SK-N-SH (cell line): Measurements from ENCODE around the gene INSYN2A. TPM values are rescaled to one million over a fixed set of nuclear protein-coding genes. Genes with fewer than 3 reads are reported as not detected.

Experiments
- CTCF ChIA-PET: fragments of 300-600, 350-600 bp; formaldehyde crosslinking; extraction: SDS; loops from one replicate; lab custom pipeline; 2021; lab: Yijun Ruan, JAX
- POLR2A ChIA-PET: fragments of 350-600 bp; sonication (Branson Sonifier 250); formaldehyde crosslinking; extraction: SDS; loops from one replicate; lab custom pipeline; 2020; ENCODE audit warnings: antibody characterized with exemption, inconsistent platforms; lab: Yijun Ruan, JAX
- DNase-seq: peaks from one replicate; pipeline ENCODE4 v3.0.0; 2012
- H2AFZ ChIP-seq: fragments of 200-600 bp; sonication (generic); 2 replicates; pipeline ENCODE4 v1.8.1; 2016; ENCODE audit warnings: antibody characterized with exemption, mild to moderate bottlenecking, low read depth
- H3F3A ChIP-seq: fragments of 200-600 bp; sonication (generic); replicated peaks from 2 replicates; pipeline ENCODE3; 2016; ENCODE audit warnings: antibody characterized with exemption, mild to moderate bottlenecking; ENCODE audit not compliant: insufficient read depth
- H3K27ac ChIP-seq, 2 experiments: fragments of 200-500 bp in 1 of 2; fragments of 200-600 bp in 1 of 2; sonication (Bioruptor generic) in 1 of 2; sonication (generic), shearing (Covaris generic) in 1 of 2; 2 replicates each; pipeline versions ENCODE4 v1.5.1 to v1.6.1; 2014 to 2016; ENCODE audit warnings: low read depth in 2 of 2, inconsistent platforms in 1 of 2, low read length in 1 of 2, mild to moderate bottlenecking in 1 of 2, mixed read lengths in 1 of 2
- H3K27me3 ChIP-seq: fragments of 200-600 bp; sonication (generic), shearing (Covaris generic); 2 replicates; pipeline ENCODE4 v1.6.1; 2016; ENCODE audit warnings: mixed run types; ENCODE audit not compliant: insufficient read depth
- H3K36me3 ChIP-seq, 2 experiments: fragments of 200-500 bp in 1 of 2; fragments of 200-600 bp in 1 of 2; sonication (Bioruptor generic) in 1 of 2; sonication (generic) in 1 of 2; replicated peaks in 1 of 2; 2 replicates each; pipeline versions ENCODE3 to v1.5.1; 2014 to 2016; ENCODE audit warnings: low read length in 1 of 2, mild to moderate bottlenecking in 1 of 2; ENCODE audit not compliant: insufficient read depth in 2 of 2, control insufficient read depth in 1 of 2
- H3K4me1 ChIP-seq, 2 experiments: fragments of 200-500 bp in 1 of 2; fragments of 200-600 bp in 1 of 2; sonication (Bioruptor generic) in 1 of 2; sonication (generic), shearing (Covaris generic) in 1 of 2; 2 replicates each; pipeline versions ENCODE4 v1.5.1 to v1.6.1; 2014 to 2016; ENCODE audit warnings: low read depth in 1 of 2, low read length in 1 of 2, mixed run types in 1 of 2; ENCODE audit not compliant: insufficient read depth in 2 of 2, control insufficient read depth in 1 of 2
- H3K4me2 ChIP-seq: fragments of 200-600 bp; sonication (generic), shearing (Covaris generic); 2 replicates; pipeline ENCODE4 v1.6.1; 2017; ENCODE audit warnings: mixed run types
- H3K4me3 ChIP-seq, 2 experiments: fragments of 200-500 bp in 1 of 2; fragments of 200-600 bp in 1 of 2; sonication (Bioruptor generic) in 1 of 2; sonication (generic), shearing (Covaris generic) in 1 of 2; 2 replicates each; pipeline versions ENCODE4 v1.5.1 to v1.8.1; 2014 to 2016; ENCODE audit warnings: low read depth in 2 of 2, inconsistent platforms in 1 of 2, low read length in 1 of 2, mild to moderate bottlenecking in 1 of 2, mixed read lengths in 1 of 2, moderate library complexity in 1 of 2
- H3K79me2 ChIP-seq: fragments of 200-600 bp; sonication (generic); 2 replicates; pipeline ENCODE4 v1.8.1; 2017; ENCODE audit warnings: mild to moderate bottlenecking; ENCODE audit not compliant: insufficient read depth
- H3K9ac ChIP-seq: fragments of 200-600 bp; sonication (generic); 2 replicates; pipeline ENCODE4 v1.6.1; 2017; ENCODE audit warnings: mixed run types
- H3K9me2 ChIP-seq: fragments of 200-600 bp; sonication (generic); 2 replicates; pipeline ENCODE4 v1.6.1; 2017; ENCODE audit warnings: mixed run types
- H3K9me3 ChIP-seq: fragments of 200-600 bp; sonication (generic); 2 replicates; pipeline ENCODE4 v1.6.1; 2017; ENCODE audit warnings: mixed run types, mild to moderate bottlenecking, moderate library complexity
- H4K20me1 ChIP-seq: fragments of 200-600 bp; sonication (generic); 2 replicates; pipeline ENCODE4 v1.6.1; 2017; ENCODE audit warnings: mild to moderate bottlenecking, mixed run types; ENCODE audit not compliant: insufficient read depth
- CHD2 ChIP-seq: fragments of 150-350 bp; IDR thresholded peaks from 2 replicates; pipeline ENCODE4 v1.6.1; 2018; ENCODE audit warnings: low read length; ENCODE audit not compliant: partially characterized antibody
- CTCF ChIP-seq: fragments of 200-600 bp; sonication (generic); IDR thresholded peaks from 2 replicates; pipeline ENCODE4 v1.6.1; 2017; ENCODE audit warnings: antibody characterized with exemption, mild to moderate bottlenecking, moderate library complexity
- ELF1 ChIP-seq: IDR thresholded peaks from 2 replicates; pipeline ENCODE4 v1.4.0; 2012
- FOXJ3 ChIP-seq: sonication (generic); formaldehyde crosslinking; IDR thresholded peaks from 2 replicates; pipeline ENCODE4 v1.5.1; 2020; ENCODE audit warnings: mild to moderate bottlenecking, missing genetic modification reagents
- FOXM1 ChIP-seq: IDR thresholded peaks from 2 replicates; pipeline ENCODE4 v1.4.0; 2012; ENCODE audit warnings: low read depth, mild to moderate bottlenecking
- GABPA ChIP-seq: IDR thresholded peaks from 2 replicates; pipeline ENCODE4 v1.4.0; 2012; ENCODE audit warnings: low read depth, mild to moderate bottlenecking
- GATA2 ChIP-seq: sonication (generic); formaldehyde crosslinking; IDR thresholded peaks from 2 replicates; pipeline ENCODE4 v1.5.0; 2020; ENCODE audit warnings: mild to moderate bottlenecking, missing genetic modification reagents
- JUND ChIP-seq: IDR thresholded peaks from 2 replicates; pipeline ENCODE4 v1.4.0; 2012
- MXI1 ChIP-seq: IDR thresholded peaks from 2 replicates; pipeline ENCODE4 v1.6.1; 2012; ENCODE audit warnings: mild to moderate bottlenecking, low read depth, low read length, improper control_type of control experiment
- NFIC ChIP-seq: IDR thresholded peaks from 2 replicates; pipeline ENCODE4 v1.4.0; 2012; ENCODE audit warnings: borderline replicate concordance
- NRF1 ChIP-seq: IDR thresholded peaks from 2 replicates; pipeline ENCODE4 v1.6.1; 2012; ENCODE audit warnings: low read depth, mild to moderate bottlenecking, low read length
- PBX3 ChIP-seq: IDR thresholded peaks from 2 replicates; pipeline ENCODE4; 2012
- POLR2AphosphoS5 ChIP-seq: IDR thresholded peaks from 2 replicates; pipeline ENCODE4 v1.6.1; 2012; ENCODE audit warnings: low read depth, low read length
- RAD21 ChIP-seq: IDR thresholded peaks from 2 replicates; pipeline ENCODE4 v1.6.1; 2012; ENCODE audit warnings: mild to moderate bottlenecking, low read length
- RCOR1 ChIP-seq: fragments of 150-350 bp; IDR thresholded peaks from 2 replicates; pipeline ENCODE4 v1.6.1; 2017; ENCODE audit warnings: antibody characterized with exemption, low read length
- RFX5 ChIP-seq: IDR thresholded peaks from 2 replicates; pipeline ENCODE4 v1.6.1; 2012; ENCODE audit warnings: mild to moderate bottlenecking, improper control_type of control experiment, low read length
- RXRA ChIP-seq: IDR thresholded peaks from 2 replicates; pipeline ENCODE4 v1.4.0; 2012; ENCODE audit warnings: low read depth, mild to moderate bottlenecking, borderline replicate concordance
- SMC3 ChIP-seq: IDR thresholded peaks from 2 replicates; pipeline ENCODE4 v1.6.1; 2012; ENCODE audit warnings: low read depth, low read length, improper control_type of control experiment
- TAF1 ChIP-seq: IDR thresholded peaks from 2 replicates; pipeline ENCODE4 v1.6.1; 2012; ENCODE audit warnings: low read depth, mild to moderate bottlenecking, low read length, moderate library complexity, borderline replicate concordance
- TEAD4 ChIP-seq: IDR thresholded peaks from 2 replicates; pipeline ENCODE4 v1.4.0; 2012; ENCODE audit warnings: mild to moderate bottlenecking, borderline replicate concordance; ENCODE audit not compliant: insufficient read depth
- YY1 ChIP-seq: IDR thresholded peaks from 2 replicates; pipeline ENCODE4 v1.4.0; 2012; ENCODE audit warnings: low read depth, mild to moderate bottlenecking
- WGBS: methylation state at CpG from one replicate; pipeline ENCODE4 v1.1.6; 2017; ENCODE audit warnings: low lambda C conversion rate; 5-methylcytosine and 5-hydroxymethylcytosine counted together
- polyA plus RNA-seq, 3 experiments: library from polyadenylated mRNA; depleted of rRNA; stranded (reverse); fragments of >200 nt; gene quantifications; 2 replicates each; pipeline ENCODE4 v1.2.3, GENCODE V29; 2012
- TF ChIP-seq, protein P1 (sequence below): IDR thresholded peaks from 2 replicates; pipeline ENCODE4 v1.4.0; 2012; ENCODE audit warnings: low read depth, borderline replicate concordance
- TF ChIP-seq, protein P2 (sequence below): IDR thresholded peaks from 2 replicates; pipeline ENCODE4 v1.6.1; 2012; ENCODE audit warnings: mild to moderate bottlenecking, low read depth, low read length, moderate library complexity
- TF ChIP-seq, protein P3 (sequence below): fragments of 150-350 bp; IDR thresholded peaks from 2 replicates; pipeline ENCODE4 v1.6.1; 2016; ENCODE audit warnings: mild to moderate bottlenecking, low read depth, low read length
- TF ChIP-seq, protein P4 (sequence below): fragments of 150-350 bp; IDR thresholded peaks from 2 replicates; pipeline ENCODE4 v1.6.1; 2017; ENCODE audit warnings: antibody characterized with exemption, low read length, low read depth, borderline replicate concordance

Gene INSYN2A
- polyA plus RNA-seq, 1 of the 3 experiments (the other 2 are of a cell fraction), result 0.28 TPM

- Histone ChIP-seq H3K4me1 (no peaks in the 10 kb centered on the region), H3K9ac (no peak overlapping the region), H3K36me3 (peaks cover 5 to 6% of the 10 kb centered on the region in 2 experiments), H3K27ac (no peak overlapping the region), H3K4me2 (no peak overlapping the region), H3K4me3 (no peak overlapping the region; a peak in 1 of 4 replicates), H3K27me3 (no peaks in the 10 kb centered on the region), H3K9me3 (no peaks in the 10 kb centered on the region), H3K9me2 (no peaks in the 10 kb centered on the region), H3K79me2 (no peaks in the 10 kb centered on the region), H2AFZ (no peak overlapping the region), H4K20me1 (no peaks in the 10 kb centered on the region), H3F3A (peaks cover 9% of the 10 kb centered on the region)
- DNase-seq, result peak; percentile 43
- WGBS, result 60% methylated on average over 4 of the region's 4 CpGs
- TF ChIP-seq CTCF (peak; percentile 63), SMC3 (peak; percentile 27; the same call in 1 of the 2 replicates), GABPA (no peak), TAF1 (no peak), TEAD4 (no peak), FOXJ3 (CRISPR knock-in tag) (no peak), NRF1 (no peak), ELF1 (no peak), POLR2AphosphoS5 (no peak), FOXM1 (no peak), GATA2 (CRISPR knock-in tag) (no peak), CHD2 (no peak), JUND (no peak), RXRA (no peak), PBX3 (no peak), YY1 (no peak), RFX5 (no peak), RCOR1 (no peak), RAD21 (peak; percentile 57), NFIC (no peak), MXI1 (no peak)
- TF ChIP-seq, protein P1, sequence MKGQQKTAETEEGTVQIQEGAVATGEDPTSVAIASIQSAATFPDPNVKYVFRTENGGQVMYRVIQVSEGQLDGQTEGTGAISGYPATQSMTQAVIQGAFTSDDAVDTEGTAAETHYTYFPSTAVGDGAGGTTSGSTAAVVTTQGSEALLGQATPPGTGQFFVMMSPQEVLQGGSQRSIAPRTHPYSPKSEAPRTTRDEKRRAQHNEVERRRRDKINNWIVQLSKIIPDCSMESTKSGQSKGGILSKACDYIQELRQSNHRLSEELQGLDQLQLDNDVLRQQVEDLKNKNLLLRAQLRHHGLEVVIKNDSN, result no peak
- TF ChIP-seq, protein P2, sequence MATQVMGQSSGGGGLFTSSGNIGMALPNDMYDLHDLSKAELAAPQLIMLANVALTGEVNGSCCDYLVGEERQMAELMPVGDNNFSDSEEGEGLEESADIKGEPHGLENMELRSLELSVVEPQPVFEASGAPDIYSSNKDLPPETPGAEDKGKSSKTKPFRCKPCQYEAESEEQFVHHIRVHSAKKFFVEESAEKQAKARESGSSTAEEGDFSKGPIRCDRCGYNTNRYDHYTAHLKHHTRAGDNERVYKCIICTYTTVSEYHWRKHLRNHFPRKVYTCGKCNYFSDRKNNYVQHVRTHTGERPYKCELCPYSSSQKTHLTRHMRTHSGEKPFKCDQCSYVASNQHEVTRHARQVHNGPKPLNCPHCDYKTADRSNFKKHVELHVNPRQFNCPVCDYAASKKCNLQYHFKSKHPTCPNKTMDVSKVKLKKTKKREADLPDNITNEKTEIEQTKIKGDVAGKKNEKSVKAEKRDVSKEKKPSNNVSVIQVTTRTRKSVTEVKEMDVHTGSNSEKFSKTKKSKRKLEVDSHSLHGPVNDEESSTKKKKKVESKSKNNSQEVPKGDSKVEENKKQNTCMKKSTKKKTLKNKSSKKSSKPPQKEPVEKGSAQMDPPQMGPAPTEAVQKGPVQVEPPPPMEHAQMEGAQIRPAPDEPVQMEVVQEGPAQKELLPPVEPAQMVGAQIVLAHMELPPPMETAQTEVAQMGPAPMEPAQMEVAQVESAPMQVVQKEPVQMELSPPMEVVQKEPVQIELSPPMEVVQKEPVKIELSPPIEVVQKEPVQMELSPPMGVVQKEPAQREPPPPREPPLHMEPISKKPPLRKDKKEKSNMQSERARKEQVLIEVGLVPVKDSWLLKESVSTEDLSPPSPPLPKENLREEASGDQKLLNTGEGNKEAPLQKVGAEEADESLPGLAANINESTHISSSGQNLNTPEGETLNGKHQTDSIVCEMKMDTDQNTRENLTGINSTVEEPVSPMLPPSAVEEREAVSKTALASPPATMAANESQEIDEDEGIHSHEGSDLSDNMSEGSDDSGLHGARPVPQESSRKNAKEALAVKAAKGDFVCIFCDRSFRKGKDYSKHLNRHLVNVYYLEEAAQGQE, result no peak
- TF ChIP-seq, protein P3, sequence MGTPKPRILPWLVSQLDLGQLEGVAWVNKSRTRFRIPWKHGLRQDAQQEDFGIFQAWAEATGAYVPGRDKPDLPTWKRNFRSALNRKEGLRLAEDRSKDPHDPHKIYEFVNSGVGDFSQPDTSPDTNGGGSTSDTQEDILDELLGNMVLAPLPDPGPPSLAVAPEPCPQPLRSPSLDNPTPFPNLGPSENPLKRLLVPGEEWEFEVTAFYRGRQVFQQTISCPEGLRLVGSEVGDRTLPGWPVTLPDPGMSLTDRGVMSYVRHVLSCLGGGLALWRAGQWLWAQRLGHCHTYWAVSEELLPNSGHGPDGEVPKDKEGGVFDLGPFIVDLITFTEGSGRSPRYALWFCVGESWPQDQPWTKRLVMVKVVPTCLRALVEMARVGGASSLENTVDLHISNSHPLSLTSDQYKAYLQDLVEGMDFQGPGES, result no peak
- TF ChIP-seq, protein P4, sequence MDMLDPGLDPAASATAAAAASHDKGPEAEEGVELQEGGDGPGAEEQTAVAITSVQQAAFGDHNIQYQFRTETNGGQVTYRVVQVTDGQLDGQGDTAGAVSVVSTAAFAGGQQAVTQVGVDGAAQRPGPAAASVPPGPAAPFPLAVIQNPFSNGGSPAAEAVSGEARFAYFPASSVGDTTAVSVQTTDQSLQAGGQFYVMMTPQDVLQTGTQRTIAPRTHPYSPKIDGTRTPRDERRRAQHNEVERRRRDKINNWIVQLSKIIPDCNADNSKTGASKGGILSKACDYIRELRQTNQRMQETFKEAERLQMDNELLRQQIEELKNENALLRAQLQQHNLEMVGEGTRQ, result no peak
- ChIA-PET CTCF (interaction anchor here (0.6 to 2.5 kb wide), 20 partner anchors 10 to 610 kb away, joined by 3 to 13 read pairs (median 4); no protein-coding TSS in a partner anchor), POLR2A (no interaction called here)
These were observed 47.3 kb upstream of the INSYN2A start for GRCh38 chr10:127243490-127244272.
